Right kidney (tissue), 1 donor: ENCODE results near the gene MAP4K1.
A peak's percentile ranks its signal among the peaks of the same experiment; 100 is the strongest.
"Not testable (repeated sequence)": the region's sequence is repeated elsewhere in the genome, so short reads cannot be mapped to it uniquely, and the experiment has no call there.

Experiments
- DNase-seq: peaks from one replicate; pipeline ENCODE4 v3.0.0-alpha.2; 2016

MAP4K1 gene

GRCh38 chr19:38626401-38626800 is 8.6 kb upstream of the MAP4K1 start:
- DNase-seq = no peak

GRCh38 chr19:38624822-38625221 is 7.1 kb upstream of the MAP4K1 start:
- DNase-seq = no peak

- no peak for DNase-seq
These were observed 1.8 kb upstream of the MAP4K1 start for GRCh38 chr19:38619361-38620174.

DNA sequence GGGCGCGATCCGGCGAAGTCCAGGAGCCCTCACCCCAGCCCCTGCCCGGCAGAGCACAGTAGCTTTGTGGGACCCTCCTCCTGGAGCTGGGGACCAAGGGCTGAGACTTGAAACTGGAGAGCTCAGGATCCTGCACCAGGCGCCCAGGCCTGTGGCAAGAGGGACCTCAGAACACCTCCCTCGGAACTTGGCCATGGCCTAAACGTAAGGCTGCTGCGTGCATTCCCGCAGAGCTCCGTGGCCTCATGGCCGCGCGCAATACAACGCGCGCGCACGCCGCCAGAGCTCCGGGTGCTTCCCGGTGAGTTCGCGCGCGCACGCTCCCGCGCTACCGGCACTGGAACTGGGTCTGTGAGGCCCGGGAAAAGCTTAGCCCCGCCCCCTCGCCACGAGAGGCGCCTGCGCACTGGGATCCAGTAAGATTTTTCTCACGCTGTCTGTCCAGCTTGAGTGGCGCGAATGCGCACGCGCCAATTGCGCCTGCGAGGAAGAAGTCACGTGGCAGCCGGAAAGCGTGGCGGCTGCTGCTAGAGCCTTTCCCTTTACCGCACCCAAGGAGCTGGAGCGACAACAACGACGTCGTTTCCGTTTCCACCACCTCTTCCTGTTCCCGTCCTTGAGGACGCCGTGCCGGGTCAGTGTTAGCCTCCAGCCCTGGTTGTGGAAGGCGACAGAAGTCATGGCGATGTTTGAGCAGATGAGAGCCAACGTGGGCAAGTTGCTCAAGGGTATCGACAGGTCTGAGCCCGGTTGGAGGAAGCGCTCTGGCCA is 1.0 kb upstream of the MAP4K1 start, which contains the start of gene EIF3K:
EIF3K (plus strand) TSS at position 599 of the 771 bp plus-strand sequence; CDS start at position 680, 81 bp downstream.
- peak; percentile 96 for DNase-seq

DNA sequence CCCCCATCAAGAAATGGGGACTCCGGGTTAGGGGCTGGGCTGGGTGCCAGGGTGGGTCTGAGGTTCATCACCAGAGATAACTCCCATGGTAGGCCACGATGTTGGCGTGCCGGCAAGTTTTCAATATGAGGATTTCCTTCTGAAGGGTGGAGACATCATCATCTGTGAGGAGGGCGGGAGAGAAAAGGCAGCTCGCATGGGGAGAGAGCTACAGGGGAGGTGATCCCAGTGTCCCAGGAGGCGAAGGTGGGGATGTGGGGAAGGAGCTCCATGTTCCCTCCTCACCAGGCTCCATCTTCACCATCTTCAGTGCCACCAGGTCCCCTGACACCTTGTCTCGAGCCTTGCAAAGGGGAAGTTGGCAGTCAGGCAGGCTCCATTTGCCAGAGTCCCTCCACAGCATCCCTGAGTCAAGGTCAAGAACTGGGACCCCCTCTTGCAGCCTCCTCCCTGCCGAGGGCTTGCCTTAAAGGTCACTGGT is 430 bp downstream of the MAP4K1 start:
- no peak for DNase-seq

DNA sequence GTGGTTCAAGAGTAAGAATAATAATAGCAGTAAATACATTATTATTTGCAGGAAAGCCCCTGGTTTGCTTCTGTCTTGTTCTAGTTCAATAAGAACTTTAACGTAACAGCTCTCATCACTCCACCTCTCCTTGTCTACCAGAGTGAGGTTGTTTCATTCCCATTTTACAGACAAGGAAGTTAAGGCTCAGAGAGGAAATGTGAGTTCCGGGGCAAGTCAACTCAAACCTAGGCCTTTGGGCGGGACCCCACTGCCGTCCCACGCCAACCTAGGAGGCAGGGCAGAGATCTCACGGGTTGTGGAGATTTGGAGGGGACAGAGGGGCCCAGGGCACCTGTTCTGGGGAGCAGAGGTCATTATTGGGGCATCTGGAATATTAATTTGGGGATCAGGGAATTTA is 1.5 kb downstream of the MAP4K1 start:
- DNase-seq = no peak

GRCh38 chr19:38615007-38615581 is 2.7 kb downstream of the MAP4K1 start:
- no peak for DNase-seq

- DNase-seq = no peak
These were observed 3.5 kb downstream of the MAP4K1 start for GRCh38 chr19:38614289-38614688.

- no peak for DNase-seq
These were observed 11.6 kb downstream of the MAP4K1 start for GRCh38 chr19:38606131-38606530.

DNA sequence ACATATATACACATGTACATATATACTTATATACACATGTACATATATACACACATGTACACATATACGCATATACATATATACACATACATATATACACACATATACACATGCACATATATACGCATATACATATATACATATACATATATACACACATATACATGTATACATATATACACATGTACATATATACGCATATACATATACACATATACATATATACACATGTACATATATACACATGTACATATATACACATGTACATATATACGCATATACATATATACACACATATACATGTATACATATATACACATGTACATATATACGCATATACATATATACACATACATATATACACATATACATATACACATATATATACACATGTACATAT is 14.9 kb downstream of the MAP4K1 start:
- DNase-seq = not testable (repeated sequence)

GRCh38 chr19:38599722-38600121 is 18.0 kb downstream of the MAP4K1 start:
- DNase-seq = no peak

GRCh38 chr19:38597075-38597474 is 20.7 kb downstream of the MAP4K1 start:
- no peak for DNase-seq

DNA sequence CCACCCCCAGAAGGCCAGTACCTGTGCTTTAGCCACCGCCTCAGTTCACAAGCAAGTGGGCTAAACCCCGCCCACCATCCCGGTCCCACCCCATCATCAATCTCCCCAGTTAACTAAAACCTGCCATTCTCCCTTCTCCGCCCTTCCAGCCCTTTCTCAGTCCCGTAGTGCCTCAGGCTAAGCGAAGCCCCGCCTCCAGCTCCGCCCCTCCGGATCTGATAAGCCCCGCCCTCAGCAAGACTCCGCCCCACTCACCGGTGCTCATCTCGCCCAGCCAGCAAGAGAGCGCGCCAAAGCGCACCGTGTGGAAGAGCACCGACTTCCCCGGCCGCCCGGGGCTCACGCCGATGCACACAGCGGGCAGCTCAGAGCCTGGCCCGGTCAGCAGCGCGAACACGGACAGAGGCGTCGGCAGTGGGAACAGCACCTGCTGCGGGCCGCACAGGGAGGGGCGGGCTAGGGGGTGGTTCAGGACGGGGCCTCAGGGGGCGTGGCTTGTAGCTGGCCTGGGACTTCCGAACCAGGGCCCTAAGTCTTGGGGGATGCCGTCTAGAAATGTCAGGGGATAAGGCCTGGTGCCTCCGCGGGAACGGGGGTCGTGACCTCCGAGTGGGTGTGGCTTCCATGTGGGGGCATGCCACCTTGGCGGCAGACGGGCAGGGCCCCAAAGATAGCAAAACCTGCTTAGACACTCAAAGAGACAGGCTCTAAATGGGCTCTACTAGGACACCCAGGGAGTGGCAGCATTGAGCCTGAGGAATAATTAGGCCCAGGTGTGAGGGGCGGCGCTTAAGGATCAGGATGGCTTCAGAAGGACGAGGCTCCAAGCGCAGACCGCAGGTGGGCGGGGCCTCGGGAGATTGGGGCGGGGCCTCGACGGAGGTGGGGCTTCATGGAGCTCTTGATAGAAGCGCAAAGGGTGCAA is 21.4 kb downstream of the MAP4K1 start:
- DNase-seq = peak; percentile 66

DNA sequence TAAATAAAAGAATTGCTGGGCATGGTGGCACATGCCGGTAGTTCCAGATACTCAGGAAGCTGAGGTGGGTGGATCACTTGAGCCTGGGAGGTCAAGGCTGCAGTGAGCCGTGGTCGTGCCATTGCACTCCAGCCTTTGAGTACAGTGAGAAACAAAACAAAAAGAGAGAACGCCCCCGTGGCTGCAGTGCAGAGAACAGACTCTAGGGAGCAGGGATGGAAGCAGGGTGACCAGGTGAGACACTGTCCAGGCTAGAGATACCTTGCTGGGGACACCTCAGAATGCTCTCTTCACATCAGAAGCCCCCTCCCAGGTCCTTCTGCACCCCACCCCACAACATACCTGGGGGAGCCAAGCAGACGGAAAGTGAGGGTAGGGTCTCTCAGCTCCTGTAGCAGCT is 24.8 kb downstream of the MAP4K1 start:
- DNase-seq = no peak

DNA sequence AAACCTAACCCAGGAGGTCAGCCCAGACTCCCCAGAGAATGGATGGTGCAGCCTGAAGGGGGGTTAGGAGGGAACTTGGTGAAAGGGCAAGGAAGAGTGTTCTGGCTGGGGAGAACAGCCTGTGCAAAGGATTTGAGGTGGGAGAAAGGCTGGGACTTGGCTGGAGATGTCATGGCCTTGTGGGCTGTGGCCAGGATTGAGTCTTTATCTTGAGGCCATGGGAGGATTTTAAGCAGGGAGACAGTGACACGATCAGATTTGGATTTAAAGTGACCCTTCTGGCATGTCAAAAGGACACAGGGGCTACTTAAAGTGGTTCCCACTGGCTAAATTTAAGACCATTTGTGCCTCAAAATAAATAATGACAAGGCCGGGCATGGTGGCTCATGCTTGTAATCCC is 29.7 kb downstream of the MAP4K1 start:
- no peak for DNase-seq

GRCh38 chr19:38587562-38587961 is 30.2 kb downstream of the MAP4K1 start:
- no peak for DNase-seq

DNA sequence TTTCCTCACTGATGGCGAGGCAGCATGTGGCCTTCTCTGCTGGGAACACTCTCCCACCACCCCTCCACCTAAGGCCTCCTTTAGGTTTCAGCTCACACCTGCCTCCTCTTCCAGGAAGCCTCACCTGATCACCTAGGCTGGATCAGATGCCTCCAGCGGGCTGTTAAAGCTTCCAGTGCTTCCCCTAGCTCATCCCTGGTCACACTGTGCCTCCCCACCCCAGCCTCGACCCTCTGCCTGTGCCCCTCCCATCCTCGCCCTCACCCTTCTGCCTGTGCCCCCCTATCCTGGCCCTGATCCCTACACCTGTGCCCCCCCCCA is 33.8 kb downstream of the MAP4K1 start:
- no peak for DNase-seq

DNA sequence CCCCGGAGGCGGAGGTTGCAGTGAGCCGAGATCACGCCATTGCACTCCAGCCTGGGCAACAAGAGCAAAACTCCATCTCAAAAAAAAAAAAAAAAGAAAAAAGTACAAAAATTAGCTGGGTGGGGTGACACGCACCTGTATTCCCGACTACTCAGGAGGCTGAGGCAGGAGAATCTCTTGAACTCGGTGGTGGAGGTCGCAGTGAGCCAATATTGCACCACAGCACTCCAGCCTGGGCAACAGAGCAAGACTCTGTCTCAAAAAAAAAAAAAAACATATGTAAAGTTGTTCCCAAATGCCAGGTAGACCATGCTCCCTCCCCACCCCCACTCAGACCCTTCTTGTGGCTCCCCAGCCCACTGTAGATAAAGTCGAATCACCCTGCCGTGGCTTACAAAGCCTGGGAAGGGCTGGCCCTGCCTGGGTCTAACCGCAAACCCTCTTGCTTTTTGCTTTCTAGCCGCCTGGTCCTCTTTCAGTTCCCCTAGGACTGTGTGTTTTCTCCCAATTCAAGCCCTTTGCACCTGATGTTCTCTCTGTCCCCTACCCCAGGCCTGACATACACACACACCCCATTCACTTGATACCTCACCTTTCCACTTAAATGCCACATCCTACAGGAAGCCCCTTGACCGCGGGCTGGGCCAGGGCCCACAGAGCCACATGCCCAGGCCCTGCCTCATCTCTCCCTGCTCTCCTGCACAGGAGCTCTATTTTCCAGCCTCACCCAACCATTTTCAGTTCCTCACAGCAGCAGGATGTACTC is 34.4 kb downstream of the MAP4K1 start:
- DNase-seq = no peak

GRCh38 chr19:38580080-38580479 is 37.7 kb downstream of the MAP4K1 start:
- no peak for DNase-seq

- DNase-seq = not testable (repeated sequence)
These were observed 38.4 kb downstream of the MAP4K1 start for GRCh38 chr19:38579304-38579703.

DNA sequence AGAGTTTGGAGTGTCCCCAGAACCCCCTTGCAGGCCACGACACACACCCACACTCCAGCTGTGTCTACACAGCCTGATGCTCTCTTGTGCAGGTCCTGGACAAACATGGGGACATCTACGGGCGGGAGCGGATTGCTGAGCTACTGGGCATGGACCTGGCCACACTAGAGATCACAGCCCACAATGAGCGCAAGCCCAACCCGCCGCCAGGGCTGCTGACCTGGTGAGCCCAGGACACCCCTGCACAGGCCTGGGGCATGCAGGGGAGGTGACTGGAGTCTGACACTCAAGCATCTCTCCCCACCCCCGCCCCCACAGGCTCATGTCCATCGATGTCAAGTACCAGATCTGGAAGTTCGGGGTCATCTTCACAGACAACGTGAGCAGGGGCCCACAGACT is 39.9 kb downstream of the MAP4K1 start:
- DNase-seq = no peak
